ENCODE results near the gene ERLIN1.

DNA sequence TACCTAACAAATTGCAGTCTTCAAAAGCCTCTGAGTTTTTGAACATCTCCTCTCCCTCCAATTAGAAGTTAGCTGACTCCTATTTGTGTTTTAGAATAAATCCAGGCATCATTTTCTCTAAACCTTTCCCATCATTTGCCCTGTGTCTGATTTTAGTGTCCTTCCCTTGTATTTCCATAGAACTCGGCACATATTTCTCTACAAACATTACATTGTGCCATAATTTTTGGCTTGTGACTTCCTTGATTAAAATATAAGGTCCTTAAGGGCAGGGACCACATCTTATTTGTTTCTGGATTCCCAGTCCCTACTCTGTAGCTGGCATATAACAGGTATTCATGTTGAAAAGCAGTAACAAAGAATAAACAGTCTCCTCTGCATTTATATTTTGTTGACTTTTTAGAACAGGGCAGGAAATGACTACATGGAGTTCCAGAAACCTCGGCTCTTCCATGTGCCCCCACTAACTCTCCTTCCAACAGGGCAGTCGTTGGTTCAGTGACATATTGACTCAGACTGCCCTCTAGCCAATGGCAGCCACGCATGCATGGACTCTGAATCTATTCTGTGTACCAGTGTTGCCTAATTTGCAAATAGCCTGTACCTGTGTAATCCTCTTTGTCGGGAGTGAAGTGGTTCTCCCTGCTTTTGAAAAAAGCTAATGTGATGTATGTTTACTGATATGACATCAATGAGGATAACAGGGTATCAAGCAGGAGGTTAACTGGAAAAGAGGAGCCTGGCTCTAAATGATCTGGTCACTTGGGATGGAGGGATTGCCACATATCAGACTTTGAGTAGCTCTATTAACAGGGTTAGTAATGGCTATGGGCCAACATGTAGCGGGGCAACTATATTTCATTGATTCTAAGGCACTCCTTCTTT is 84.4 kb downstream of the ERLIN1 start:
- TF ChIP-seq, protein P1, sequence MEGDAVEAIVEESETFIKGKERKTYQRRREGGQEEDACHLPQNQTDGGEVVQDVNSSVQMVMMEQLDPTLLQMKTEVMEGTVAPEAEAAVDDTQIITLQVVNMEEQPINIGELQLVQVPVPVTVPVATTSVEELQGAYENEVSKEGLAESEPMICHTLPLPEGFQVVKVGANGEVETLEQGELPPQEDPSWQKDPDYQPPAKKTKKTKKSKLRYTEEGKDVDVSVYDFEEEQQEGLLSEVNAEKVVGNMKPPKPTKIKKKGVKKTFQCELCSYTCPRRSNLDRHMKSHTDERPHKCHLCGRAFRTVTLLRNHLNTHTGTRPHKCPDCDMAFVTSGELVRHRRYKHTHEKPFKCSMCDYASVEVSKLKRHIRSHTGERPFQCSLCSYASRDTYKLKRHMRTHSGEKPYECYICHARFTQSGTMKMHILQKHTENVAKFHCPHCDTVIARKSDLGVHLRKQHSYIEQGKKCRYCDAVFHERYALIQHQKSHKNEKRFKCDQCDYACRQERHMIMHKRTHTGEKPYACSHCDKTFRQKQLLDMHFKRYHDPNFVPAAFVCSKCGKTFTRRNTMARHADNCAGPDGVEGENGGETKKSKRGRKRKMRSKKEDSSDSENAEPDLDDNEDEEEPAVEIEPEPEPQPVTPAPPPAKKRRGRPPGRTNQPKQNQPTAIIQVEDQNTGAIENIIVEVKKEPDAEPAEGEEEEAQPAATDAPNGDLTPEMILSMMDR (IDR thresholded peaks at IDR 0.05): no peak
- TF ChIP-seq POLR2A (IDR thresholded peaks at IDR 0.05): peak; percentile 61

All from right lobe of liver (tissue), 4 donors.